GM21515 (cell line): ENCODE results near the gene LSM14A.
"Not testable (repeated sequence)": the region's sequence is repeated elsewhere in the genome, so short reads cannot be mapped to it uniquely, and the experiment has no call there.

Experiments used
- ATAC-seq: cut with Tn5 transposase; IDR thresholded peaks from one replicate; pipeline ENCODE4 v1.9.1; 2021; ENCODE audit not compliant: unreplicated experiment

LSM14A gene

GRCh38 chr19:34226036-34226435 is 53.7 kb downstream of the LSM14A start:
- no peak for ATAC-seq

DNA sequence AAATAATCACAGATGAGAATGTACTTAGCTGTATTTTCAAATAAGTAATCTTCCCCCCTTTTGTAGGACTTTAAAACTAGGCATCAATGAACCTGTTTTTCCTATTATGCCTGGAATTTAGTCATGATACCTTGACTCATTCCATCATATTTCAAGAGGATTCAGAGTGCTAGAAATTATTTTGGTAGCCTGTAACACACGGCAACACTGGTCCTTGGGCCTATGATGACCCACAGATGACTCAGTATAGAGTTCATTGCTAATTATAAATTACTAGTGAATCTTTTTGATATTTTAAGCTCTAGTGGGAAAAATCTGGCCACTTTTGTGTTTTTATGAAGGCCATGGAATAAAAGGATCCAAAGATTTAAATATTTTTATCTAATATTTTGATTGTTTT is 56.0 kb downstream of the LSM14A start:
- ATAC-seq = no peak

GRCh38 chr19:34228762-34229161 is 56.5 kb downstream of the LSM14A start:
- no peak for ATAC-seq

DNA sequence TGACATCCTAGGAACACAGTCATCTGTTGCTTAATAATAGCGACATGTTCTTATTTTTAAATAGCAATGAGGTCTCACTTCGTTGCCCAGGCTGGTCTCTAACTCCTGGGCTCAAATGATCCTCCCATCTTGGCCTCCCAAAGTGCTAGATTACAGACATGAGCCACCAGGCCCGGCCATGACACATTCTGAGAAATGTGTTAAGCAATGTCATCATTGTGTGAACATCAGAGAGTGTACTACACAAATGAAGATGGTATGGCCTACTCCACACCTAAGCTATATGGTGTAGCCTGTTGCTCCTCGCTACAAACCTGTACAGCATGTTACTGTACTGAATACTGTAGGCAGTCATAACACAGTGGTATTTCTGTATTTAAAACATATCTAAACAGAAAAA is 57.4 kb downstream of the LSM14A start:
- no peak for ATAC-seq

DNA sequence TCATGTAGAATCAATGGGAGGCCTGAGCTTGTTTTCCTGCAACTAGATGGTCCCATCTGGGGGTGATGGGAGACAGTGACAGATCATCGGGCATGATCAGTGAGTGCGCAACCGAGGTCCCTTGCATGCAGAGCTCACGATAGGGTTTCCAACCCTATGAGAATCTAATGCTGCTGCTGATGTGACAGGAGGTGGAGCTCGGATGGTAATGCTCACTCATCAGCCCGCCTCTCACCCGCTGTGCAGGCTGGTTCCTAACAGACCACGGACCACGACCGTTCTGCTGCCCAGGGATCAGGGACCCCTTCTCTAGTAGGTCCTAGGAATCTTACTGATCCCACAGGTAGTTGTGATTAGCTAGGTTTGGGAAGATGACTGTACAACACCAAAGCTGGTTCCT is 58.5 kb downstream of the LSM14A start:
- ATAC-seq = no peak

DNA sequence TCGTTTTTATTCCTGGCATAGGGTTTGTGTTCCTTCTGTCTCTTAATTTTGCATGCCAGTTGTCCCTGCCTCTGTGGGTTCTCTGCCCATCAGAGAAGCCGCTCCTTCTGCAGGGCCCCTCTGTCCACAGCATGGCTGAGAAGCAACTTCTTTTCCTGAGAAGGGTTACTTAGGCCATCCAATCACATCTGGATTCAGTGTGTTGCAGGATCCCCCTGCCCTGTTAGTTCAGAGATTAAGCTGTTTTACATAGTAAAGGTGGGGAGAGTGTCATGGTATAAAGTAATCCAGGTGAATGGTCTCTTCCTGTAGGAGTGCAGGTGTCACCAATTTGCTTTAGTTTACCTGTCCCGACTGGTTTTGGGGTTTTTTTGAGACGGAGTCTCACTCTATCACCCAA is 59.1 kb downstream of the LSM14A start:
- ATAC-seq = no peak

DNA sequence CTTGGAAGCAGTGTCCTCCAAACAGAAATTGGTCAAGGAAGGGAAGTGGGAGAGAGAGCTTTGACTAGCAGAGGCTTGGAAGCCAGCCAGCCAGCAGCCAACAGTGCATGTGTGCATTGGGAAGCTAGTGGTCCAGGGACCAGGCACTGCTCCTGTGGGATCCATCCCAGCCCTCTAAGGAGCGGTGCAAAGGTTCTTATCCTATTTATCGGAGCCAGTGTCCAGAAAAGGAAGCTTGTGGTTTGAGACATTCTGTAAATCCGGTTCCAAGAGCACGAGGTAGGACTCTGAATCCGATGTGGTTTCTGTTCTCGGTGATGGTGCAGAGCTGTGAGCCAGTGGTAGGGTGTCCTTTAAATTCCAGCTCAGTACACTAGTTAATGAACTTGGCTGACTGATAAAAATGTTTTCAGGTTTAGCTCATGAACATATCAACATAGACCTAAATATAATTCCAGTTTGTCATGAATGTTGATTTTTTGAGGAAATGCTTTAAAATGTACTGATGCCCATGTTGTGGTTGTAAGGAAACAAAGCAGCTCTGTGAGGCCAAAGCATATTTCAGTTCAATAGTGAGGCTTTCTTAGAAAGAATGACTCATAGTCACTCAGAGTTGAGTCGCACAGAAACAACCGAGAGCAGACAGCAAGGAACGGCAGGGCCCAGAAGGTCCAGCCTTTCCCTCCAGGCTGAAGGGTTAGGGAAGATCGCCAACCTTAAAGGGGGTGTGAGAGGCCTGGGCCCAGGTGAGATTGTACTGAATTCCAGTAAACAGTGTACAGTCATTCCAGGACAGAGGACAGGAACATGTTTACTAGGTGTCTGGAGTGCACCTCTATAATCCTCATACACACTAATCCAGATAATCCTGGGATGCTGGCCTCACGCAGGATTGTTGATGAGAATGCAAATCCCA is 60.5 kb downstream of the LSM14A start:
- no peak for ATAC-seq

DNA sequence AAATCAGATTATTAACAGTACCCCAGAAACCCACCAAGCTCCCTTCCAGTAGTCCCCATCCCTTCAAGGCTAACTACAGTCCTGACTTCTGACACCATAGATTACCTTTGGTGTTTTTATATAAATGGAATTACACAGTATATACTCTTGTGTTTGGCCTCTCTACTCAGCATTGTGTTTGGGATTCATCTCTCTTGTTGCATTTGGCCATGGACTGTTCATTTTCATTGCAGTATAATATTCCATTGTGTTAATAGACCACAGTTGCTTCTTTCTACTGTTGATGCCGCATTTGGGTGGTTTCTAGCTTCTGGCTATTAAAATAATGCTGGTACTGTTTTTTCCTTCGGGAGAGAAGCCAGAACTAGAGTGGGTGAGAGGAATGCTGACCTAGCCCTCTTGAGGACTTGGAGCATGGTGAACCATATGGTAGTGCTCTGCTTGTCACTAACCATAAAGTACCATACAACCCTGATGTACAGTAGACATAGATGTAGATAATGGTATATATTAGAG is 63.2 kb downstream of the LSM14A start:
- no peak for ATAC-seq

GRCh38 chr19:34236035-34236987 is 64.0 kb downstream of the LSM14A start:
- ATAC-seq = no peak

DNA sequence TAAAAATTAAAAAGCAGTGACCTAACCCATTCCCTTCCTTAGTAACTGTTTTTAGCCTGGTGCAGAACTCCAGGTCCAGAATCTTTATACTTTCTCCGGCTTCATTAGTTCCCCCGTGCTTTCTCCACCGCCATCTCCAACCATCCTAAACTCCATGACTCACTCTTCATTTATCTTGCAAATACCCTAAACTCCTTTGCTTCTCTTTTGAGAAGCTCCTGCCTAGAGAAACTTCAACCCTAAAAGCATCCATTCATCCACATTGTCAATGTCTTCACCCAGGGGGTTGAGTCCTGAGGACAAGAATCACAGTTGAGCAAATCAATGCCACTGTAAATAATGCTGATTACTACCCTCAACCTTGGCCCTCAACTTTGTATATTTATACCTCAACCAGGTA is 65.0 kb downstream of the LSM14A start:
- ATAC-seq = no peak

GRCh38 chr19:34237939-34238338 is 65.6 kb downstream of the LSM14A start:
- no peak for ATAC-seq

DNA sequence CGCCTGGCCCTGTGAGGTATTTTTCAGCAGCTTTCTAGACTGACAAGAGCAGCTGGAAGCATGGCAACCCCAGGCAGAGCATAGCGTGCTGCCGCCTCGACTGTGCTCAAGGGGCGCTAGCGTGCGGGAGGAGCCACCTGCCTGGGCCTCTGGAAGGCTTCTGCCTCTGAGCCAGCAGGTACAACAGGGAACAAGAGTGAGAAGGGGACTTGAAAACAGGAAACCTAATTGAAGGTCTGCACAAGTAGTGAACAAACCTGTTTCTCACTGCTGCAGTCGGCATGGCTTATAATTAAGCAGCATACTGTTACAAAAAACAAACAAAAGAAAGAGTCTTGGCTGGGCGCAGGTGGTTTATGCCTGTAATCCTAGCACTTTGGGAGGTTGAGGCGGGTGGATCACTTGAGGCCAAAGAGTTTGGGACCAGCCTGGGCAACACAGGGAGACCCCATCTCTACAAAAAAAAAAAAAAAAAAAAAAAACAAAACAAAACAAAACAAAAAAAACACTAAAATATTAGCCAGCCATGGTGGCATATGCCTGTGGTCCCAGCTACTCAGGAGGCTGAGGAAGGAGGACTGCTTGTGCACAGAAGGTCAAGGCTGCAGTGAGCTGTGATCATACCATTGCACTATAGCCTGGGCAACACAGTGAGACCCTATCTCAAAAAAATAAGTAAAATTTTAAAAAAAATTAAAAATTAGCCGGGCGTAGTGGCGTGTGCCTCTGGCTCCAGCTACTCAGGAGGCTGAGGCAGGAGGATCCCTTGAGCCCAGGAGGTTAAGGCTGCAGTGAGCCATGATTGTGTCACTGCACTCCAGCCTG is 69.4 kb downstream of the LSM14A start:
- no peak for ATAC-seq

DNA sequence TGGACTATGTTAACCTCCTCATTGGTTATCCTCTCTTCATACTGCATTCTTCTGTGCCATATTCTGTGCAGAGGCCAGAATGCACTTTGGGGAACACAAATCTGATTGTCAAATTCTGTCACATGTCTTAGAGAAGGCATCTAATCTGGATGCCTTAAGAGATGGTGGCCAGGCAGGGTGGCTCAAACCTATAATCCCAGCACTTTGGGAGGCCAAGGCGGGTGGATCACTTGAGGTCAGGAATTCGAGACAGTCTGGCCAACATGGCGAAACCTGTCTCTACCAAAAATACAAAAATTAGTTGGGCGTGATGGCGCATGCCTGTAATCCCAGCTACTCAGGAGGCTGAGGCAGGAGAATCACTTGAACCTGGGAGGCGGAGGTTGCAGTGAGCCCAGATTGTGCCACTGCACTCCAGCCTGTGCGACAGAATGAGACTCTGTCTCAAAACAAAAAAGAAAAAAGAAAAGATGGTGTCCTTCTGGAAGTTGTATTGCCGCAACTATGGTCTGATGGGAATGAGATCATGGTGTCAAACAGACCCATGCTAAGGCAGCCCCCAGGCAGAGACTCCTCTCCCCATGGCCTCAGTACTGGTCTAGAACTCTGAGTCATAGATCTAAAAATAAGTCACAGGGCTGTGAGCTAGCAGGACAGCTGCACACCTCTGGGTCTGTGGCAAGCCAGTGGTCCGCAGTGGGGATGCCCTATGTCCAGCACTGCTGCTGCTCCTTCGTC is 71.0 kb downstream of the LSM14A start:
- ATAC-seq = not testable (repeated sequence)

GRCh38 chr19:34243876-34244578 is 71.7 kb downstream of the LSM14A start:
- ATAC-seq = no peak

GRCh38 chr19:34244611-34245299 is 72.5 kb downstream of the LSM14A start:
- no peak for ATAC-seq

- ATAC-seq = no peak
Observed at GRCh38 chr19:34246340-34246739, 74.0 kb downstream of the LSM14A start.

DNA sequence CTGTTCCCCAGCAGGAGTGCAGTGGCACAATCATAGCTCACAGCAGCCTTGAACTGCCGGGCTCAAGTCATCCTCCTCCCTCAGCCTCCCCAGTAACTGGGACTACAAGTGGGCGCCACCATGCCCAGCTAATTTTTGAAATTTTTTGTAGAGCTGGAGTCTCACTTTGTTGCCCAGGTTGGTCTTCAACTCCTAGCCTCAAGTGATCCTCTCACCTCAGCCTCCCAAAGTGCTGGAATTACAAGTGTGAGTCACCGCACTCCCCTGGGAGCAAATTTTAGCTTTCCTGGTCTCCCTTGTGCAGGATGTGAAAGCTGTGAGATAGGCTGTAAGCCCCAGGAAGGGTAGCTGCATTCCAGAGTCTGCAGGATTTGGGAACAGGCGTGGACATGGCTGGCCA is 76.6 kb downstream of the LSM14A start:
- no peak for ATAC-seq

DNA sequence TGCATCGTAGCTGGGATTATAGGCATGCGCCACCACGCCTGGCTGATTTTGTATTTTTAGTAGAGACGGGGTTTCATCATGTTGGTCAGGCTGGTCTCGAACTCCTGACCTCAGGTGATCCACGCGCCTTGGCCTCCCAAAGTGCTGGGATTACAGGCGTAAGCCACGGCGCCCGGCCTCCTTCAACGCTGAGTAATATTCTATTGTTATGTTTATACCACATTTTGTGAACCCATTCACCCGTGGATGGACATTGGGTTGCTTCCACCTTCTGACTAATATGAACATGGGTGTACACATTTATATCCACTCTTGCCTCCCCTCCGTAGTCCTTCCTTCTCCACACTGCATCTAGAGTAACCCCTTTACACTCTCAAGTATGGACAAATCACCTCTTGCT is 80.9 kb downstream of the LSM14A start:
- ATAC-seq = not testable (repeated sequence)

DNA sequence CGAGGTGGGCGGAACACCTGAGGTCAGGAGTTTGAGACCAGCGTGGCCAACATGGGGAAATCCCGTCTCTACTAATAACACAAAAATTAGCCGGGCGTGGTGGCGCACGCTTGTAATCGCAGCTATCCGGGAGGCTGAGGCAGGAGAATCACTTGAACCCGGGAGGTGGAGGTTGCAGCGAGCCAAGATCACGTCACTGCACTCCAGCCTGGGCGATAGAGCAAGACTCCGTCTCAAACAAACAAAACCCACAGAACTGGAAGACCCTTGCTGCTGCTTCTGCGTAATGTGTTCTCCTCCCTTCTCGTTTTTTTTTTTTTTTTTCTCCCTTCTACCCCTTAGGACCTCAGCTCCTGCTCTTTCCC is 81.4 kb downstream of the LSM14A start:
- ATAC-seq = not testable (repeated sequence)
